K562 (cell line): ENCODE measurements around the gene EYA2. TPM values are rescaled to one million over a fixed set of nuclear protein-coding genes. Genes with fewer than 3 reads are reported as not detected.

ENCODE experiments used
- microRNA-seq: library from miRNA; unstranded; fragments of <30 nt; microRNA quantifications from one replicate; pipeline ENCODE4, GENCODE V29; 2018; ENCODE audit warnings: borderline microRNAs expressed
- polyA plus RNA-seq, 8 experiments: library from polyadenylated mRNA; depleted of rRNA in 4 of 8; stranded (reverse) in 5 of 8; unstranded in 3 of 8; fragments of >200 nt; fragmentation: Nextera tagmentation in 2 of 8; fragmentation: Illumina TruSeq in 1 of 8; extraction: Ambion mirVana in 2 of 8; extraction: Trizol in 1 of 8; gene quantifications; 2 replicates each; pipeline versions ENCODE4 v1.2.1 to v1.2.3, GENCODE V29; 2011 to 2014; ENCODE audit warnings: inconsistent platforms in 1 of 8, missing spikeins in 1 of 8
- small RNA-seq: library from RNA; depleted of rRNA; stranded (forward); fragments of <200 nt; gene quantifications from one replicate; pipeline ENCODE3, GENCODE V24; 2014
- total RNA-seq, 7 experiments: library from RNA; depleted of rRNA in 6 of 7; stranded (reverse); fragments of >200 nt in 6 of 7; fragmentation: Illumina TruSeq in 2 of 7; extraction: Trizol in 2 of 7; gene quantifications; 2 replicates each; pipeline versions ENCODE4 v1.2.1 to v1.2.3, GENCODE V29; 2011 to 2021; ENCODE audit warnings: low replicate concordance in 1 of 7
- TF ChIP-seq, protein P1 (sequence below), 3 experiments: fragments of 200-800 bp in 1 of 3; fragments of 250-450 bp in 1 of 3; fragments of 450-650 bp in 1 of 3; sonication (Bioruptor Pico) in 1 of 3; sonication (Bioruptor generic) in 1 of 3; formaldehyde crosslinking in 1 of 3; IDR thresholded peaks; 2 replicates each; pipeline versions ENCODE4 v1.6.1 to v1.8.0; 2016 to 2022; ENCODE audit warnings: mild to moderate bottlenecking in 2 of 3, missing genetic modification characterization in 2 of 3, missing compliant biosample characterization in 1 of 3, moderate library complexity in 1 of 3

EYA2 gene
- total and polyA plus RNA-seq, 9 of the 15 experiments (the other 6 are each of a cell fraction or from before 2014, with no cell fraction given): 0.03 TPM; not detected in 8

- TF ChIP-seq, protein P1, sequence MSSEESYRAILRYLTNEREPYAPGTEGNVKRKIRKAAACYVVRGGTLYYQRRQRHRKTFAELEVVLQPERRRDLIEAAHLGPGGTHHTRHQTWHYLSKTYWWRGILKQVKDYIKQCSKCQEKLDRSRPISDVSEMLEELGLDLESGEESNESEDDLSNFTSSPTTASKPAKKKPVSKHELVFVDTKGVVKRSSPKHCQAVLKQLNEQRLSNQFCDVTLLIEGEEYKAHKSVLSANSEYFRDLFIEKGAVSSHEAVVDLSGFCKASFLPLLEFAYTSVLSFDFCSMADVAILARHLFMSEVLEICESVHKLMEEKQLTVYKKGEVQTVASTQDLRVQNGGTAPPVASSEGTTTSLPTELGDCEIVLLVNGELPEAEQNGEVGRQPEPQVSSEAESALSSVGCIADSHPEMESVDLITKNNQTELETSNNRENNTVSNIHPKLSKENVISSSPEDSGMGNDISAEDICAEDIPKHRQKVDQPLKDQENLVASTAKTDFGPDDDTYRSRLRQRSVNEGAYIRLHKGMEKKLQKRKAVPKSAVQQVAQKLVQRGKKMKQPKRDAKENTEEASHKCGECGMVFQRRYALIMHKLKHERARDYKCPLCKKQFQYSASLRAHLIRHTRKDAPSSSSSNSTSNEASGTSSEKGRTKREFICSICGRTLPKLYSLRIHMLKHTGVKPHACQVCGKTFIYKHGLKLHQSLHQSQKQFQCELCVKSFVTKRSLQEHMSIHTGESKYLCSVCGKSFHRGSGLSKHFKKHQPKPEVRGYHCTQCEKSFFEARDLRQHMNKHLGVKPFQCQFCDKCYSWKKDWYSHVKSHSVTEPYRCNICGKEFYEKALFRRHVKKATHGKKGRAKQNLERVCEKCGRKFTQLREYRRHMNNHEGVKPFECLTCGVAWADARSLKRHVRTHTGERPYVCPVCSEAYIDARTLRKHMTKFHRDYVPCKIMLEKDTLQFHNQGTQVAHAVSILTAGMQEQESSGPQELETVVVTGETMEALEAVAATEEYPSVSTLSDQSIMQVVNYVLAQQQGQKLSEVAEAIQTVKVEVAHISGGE (CRISPR knock-in tag; IDR thresholded peaks at IDR 0.05): peak in 1 of 3 experiments; percentile 72; a peak in 2 of 6 replicates
Measured at GRCh38 chr20:47237715-47238114, 343.1 kb downstream of the EYA2 start (continued).

Small RNA genes lying within 50 kb of the gene (microRNA-seq; reads per million reads assigned to microRNA genes)
- not detected for gene MIR3616

Small RNA genes lying within 50 kb of the gene (small RNA-seq; reads per million reads assigned to genes)
- not detected for gene MIR3616

Other genes with a start within 250 kb of the EYA2 start
- 9.9 and 10.0 TPM in 2 replicates for gene SLC13A3, start 243.4 kb upstream of the EYA2 start, total RNA-seq (2014; rRNA removed)
- gene SLC13A3, start 243.4 kb upstream of the EYA2 start, total RNA-seq (2014; rRNA removed; fragmentation: Illumina TruSeq; extraction: Trizol): 8.5 and 8.8 TPM in 2 replicates
- 6.4 and 7.1 TPM in 2 replicates for gene SLC13A3, start 243.4 kb upstream of the EYA2 start, total RNA-seq (2015; rRNA removed; fragmentation: Illumina TruSeq; extraction: Trizol)
- 14.9 and 16.4 TPM in 2 replicates for gene SLC13A3, start 243.4 kb upstream of the EYA2 start, total RNA-seq (2021)
- gene SLC13A3, start 243.4 kb upstream of the EYA2 start, polyA plus RNA-seq (2011; rRNA removed): 8.5 and 11.2 TPM in 2 replicates
- 15.0 and 15.7 TPM in 2 replicates for gene SLC13A3, start 243.4 kb upstream of the EYA2 start, polyA plus RNA-seq (2014; fragmentation: Illumina TruSeq; extraction: Trizol)
- 1 to 10 TPM; 5.5 to 7.3 TPM for gene SLC13A3, start 243.4 kb upstream of the EYA2 start, polyA plus RNA-seq (2014; fragmentation: Nextera tagmentation; extraction: Ambion mirVana)
- gene SLC13A3, start 243.4 kb upstream of the EYA2 start, polyA plus RNA-seq (2014; rRNA removed): 7.9 and 9.1 TPM in 2 replicates
- 35.1 and 43.5 TPM in 2 replicates for gene TP53RK, start 205.4 kb upstream of the EYA2 start, total RNA-seq (2014; rRNA removed)
- 17.2 and 18.4 TPM in 2 replicates for gene TP53RK, start 205.4 kb upstream of the EYA2 start, total RNA-seq (2014; rRNA removed; fragmentation: Illumina TruSeq; extraction: Trizol)
- gene TP53RK, start 205.4 kb upstream of the EYA2 start, total RNA-seq (2015; rRNA removed; fragmentation: Illumina TruSeq; extraction: Trizol): 16.7 and 18.0 TPM in 2 replicates
- gene TP53RK, start 205.4 kb upstream of the EYA2 start, total RNA-seq (2021): 12.9 and 16.4 TPM in 2 replicates
- gene TP53RK, start 205.4 kb upstream of the EYA2 start, polyA plus RNA-seq (2011; rRNA removed): 14.4 and 18.3 TPM in 2 replicates
- 10.7 and 13.2 TPM in 2 replicates for gene TP53RK, start 205.4 kb upstream of the EYA2 start, polyA plus RNA-seq (2014; fragmentation: Illumina TruSeq; extraction: Trizol)
- 1 to 10 TPM; 2.9 to 4.2 TPM for gene TP53RK, start 205.4 kb upstream of the EYA2 start, polyA plus RNA-seq (2014; fragmentation: Nextera tagmentation; extraction: Ambion mirVana)
- gene TP53RK, start 205.4 kb upstream of the EYA2 start, polyA plus RNA-seq (2014; rRNA removed): 18.5 and 24.8 TPM in 2 replicates
- gene SLC2A10, start 185.2 kb upstream of the EYA2 start, total RNA-seq (2014; rRNA removed): 0.86 and 1.8 TPM in 2 replicates
- gene SLC2A10, start 185.2 kb upstream of the EYA2 start, total RNA-seq (2014; rRNA removed; fragmentation: Illumina TruSeq; extraction: Trizol): 0.06 and 0.07 TPM in 2 replicates
- gene SLC2A10, start 185.2 kb upstream of the EYA2 start, total RNA-seq (2015; rRNA removed; fragmentation: Illumina TruSeq; extraction: Trizol): 0.22 and 0.57 TPM in 2 replicates
- 0.16 and 0.58 TPM in 2 replicates for gene SLC2A10, start 185.2 kb upstream of the EYA2 start, total RNA-seq (2021)
- gene SLC2A10, start 185.2 kb upstream of the EYA2 start, polyA plus RNA-seq (2011; rRNA removed): 0.10 and 0.38 TPM in 2 replicates
- 0.12 and 0.14 TPM in 2 replicates for gene SLC2A10, start 185.2 kb upstream of the EYA2 start, polyA plus RNA-seq (2014; fragmentation: Illumina TruSeq; extraction: Trizol)
- gene SLC2A10, start 185.2 kb upstream of the EYA2 start, polyA plus RNA-seq (2014; fragmentation: Nextera tagmentation; extraction: Ambion mirVana): under 1 TPM; 0.01 to 0.08 TPM
- gene SLC2A10, start 185.2 kb upstream of the EYA2 start, polyA plus RNA-seq (2014; rRNA removed): 0.04 and 0.11 TPM in 2 replicates